ENCODE results near the gene MBP.

Gene MBP

DNA sequence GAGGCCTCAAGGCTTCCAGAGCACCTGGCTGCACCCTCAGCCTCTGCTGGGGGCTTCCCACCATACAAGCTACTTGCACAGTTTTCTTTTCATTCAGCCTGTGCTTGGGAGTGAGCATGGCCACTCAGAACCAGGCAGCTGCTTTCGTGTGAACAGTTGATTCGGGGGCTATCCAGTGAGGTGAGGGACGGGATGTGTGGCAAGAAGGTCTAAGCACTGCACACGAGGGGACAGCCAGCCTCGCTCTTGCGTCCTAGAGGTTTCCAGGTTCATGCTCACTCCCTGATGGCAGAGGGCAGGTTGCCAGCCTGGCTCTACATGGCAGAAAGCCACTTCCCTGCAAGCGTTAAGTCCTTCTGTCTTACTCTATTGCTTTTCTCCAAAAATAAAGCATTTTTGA is 146.2 kb downstream of the MBP start:
- DNase-seq (ENCODE audit: low read depth), result no peak

DNA sequence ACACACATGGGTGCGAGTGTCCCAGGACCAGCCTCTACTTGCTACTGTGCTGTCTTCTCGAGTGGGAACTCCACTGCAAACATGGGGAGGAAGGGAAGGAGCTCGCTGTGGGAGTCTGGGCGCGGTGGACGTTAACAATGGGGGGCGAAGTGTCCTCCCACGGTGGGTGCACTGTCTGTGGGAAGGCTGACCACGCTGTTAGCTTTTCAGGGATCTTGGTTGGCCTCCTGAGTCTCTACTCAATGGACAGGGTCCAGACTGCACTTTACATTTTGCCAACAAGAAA is 146.7 kb downstream of the MBP start:
- DNase-seq (ENCODE audit: low read depth), result no peak

DNA sequence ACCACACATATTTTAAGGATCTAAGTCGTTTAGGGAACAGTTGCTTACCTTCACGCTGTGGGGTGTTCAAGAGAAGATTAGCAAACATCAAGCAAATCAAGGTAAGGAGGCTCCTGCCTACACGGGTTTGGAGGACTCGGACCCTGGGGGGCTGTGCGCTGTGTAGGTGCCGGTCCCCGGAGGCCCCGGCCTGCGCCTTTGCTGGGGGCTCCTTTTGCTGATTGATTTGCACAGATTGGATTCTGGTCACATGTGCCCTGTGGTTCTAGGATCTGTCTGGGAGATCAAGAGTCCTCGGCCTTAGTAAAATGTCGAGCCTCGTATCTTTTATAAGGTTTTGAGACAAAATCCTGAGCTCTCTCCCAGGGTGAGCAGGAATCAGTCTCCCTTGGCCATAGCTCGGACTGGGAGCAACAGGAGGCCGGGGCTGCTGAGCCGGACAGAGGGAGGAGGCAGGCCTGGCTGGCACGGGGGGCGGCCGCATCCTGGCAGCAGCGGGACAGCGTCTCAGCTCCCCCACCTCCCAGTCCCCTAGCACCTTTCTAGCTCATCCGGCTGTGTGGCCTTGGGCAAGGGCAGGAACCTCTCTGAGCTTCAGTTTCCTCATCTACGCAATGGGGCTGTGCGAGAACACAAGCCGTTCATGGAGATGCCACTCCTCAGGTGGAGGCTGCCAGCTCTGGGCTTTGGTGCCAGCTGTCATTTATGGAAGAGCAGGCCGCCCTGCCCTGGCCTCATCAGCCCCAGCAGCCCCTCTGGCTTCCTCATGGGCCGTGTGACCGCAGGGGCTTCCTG is 147.2 kb downstream of the MBP start:
- no peak for DNase-seq (ENCODE audit: low read depth)

DNA sequence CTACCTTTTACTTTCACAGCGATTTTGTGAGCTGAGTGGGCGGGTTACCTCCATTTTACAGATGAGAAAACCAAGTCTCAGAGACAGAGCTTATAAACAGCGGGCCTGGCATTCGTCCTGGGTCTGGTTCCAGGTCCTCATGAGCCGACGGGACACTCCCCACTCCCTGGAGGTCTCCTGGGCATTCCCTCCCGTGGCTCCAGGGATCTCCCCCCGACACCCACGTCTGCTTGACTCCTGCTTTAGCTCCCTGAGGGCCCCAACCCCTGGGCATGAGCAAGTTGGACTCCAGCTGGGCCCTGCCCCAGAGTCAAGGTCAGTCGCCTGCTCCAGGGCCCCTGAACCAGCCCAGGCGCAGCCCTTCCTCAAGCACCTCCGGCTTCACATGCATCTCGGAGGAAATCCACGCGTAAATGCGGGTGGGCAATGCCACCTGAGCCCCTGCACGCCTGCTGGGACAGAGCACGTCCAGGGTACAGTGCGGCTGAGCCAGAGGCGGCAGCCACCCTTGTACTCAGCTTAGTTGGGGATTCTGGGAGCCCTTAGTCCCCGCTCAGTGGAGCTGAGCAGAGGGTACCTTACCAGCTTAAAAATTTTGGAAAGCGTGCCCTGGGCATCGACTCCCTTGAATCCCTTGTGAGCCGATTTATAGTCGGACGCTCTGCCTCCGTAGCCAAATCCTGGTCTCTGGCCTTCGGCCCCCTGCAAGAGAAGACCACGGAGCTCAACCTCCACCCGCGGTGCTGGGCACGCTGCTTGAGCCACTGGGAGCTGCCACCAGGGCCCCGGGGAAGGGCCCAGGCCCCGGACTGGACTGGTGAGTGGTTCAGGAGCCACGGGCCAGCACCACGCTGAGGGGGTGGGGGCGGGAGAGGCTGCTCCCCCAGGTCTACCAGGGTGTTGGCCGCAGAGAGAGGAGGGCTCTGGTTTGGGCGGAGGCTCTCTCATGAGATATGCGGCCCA is 148.1 kb downstream of the MBP start:
- DNase-seq (ENCODE audit: low read depth), result no peak

DNA sequence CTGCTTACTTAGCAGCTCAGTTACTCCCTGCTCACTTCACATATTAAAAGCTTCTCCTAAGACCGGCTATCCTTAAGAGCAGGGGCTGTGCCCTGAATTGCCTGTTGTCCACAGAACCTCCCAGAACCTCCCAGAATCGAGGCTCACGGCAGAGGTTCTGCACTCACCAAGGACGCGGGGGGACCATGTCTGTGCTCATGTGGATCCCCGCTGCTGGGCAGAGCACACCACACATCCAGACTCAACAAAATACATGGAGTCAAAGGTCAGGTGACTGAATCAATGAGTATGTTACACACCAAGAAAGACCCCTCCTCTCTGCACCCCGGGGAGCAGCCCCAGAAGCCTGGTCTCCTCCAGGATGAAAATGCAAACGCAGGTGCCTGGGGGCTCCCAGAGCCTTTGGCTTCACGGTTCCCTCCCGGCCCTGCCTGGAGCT is 149.0 kb downstream of the MBP start:
- DNase-seq (ENCODE audit: low read depth), result no peak

DNA sequence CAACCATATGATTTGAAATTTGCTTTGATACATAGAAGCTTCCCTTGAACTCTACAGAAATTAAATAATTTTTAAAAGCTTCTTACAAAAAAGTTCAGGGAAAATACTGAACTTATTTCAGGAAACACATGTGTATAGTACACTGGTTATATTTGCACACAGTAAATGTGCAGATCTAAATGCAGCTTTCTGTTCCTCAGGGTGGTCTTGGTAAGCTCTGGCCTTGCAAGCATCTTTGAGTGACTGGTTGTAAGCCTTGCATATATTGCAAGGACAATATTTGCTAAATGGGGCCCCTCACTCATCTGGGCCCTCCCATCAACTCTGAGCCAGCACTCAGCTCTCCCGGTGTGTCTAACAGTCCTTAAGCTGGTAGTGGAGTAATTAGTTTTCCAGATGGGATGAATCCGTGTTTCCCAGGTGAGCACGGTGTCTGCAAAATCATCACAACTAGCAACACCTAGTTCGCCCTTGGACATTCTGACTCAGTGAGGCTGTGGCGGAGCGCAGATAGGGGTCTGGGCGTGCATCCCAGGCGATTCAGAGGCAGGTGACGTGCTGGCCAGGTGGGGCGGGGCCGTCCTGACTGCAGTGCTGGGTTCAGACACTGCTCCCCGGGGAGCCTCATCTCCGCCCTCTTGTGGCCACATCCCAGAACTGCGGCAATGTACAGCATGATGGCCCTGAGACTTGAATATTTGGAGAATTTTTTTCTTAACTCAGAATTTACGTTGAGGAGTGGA is 149.6 kb downstream of the MBP start:
- peak; percentile 36 for DNase-seq (ENCODE audit: low read depth)

DNA sequence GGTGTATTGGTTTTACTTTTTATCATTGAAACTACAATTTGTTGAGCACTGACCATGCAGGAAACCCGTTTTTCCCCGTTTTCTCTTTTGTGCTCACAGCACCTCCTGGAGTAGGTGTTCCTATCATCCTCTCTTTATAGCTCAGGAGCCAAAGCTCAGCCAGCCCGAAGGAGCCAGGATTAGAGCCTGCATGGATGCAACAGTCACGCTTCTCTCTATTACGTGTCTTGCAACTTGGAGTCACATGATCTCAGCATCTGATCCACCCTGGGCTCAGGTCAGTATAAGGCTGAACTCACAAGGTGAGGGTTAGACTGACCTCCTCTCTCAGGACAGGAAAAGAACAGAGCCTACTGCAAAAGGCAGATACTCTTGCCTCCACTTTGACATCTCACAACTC is 150.5 kb downstream of the MBP start:
- no peak for DNase-seq (ENCODE audit: low read depth)

DNA sequence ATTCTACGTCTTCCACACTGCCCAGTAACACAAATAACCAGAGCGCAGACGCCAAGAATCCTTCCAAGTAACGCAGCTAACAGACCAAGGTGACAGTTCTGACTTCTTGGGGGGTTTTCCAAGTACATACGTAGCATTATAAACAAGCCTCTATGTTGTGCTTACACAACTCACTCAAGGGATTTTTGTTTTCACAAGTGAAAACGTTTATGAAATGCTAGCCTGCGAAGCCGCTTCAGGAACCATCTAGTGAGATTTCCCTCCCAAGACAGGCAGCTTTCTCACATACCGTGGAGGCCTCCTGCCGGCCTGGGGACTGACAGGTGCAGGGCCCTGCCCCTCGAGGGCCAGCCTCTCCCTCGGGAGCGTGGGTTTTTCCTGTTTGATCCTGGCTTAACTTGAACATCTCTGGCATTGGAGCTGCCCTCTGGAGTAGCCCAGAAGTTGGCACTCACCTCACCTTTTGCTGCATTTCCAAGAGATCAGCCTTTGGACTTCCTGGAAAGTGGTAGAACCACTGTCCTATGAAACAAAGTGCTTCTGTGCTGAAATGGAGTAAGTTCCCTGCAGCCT is 151.1 kb downstream of the MBP start:
- no peak for DNase-seq (ENCODE audit: low read depth)

DNA sequence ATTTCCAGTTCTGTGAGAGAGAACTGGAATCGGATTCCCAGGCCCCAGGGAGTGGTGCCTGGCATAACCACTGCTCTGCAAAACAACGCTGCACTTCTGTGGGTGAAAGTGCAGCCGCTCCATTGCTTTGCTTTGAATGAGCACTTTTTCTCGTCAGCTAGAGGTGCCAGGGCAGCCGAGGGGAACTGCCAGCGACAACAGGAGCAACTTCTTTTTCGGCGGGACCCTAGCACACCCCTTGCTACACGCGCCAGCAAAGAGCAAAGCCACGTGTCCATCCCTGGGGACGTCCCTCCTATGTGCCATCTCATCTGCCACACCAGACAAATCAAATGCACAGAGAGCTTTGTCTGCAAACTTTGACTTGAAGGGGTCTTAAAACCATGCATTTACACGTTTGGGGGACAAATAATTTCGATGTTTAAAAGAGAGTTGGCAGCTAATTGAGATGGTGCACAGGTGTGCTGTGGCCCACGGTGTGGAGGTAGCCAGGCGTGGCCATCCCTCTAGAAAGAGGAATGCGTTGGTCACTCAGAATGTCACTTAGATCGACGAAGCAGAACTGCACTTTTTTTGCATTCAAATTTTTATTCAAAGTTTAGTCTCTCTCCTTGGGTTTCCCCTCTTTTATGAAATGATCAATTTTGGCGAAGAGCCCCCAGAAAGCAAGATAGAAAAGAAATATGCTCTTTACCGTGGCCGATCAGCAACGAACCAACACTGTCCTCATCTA is 151.8 kb downstream of the MBP start:
- no peak for DNase-seq (ENCODE audit: low read depth)

DNA sequence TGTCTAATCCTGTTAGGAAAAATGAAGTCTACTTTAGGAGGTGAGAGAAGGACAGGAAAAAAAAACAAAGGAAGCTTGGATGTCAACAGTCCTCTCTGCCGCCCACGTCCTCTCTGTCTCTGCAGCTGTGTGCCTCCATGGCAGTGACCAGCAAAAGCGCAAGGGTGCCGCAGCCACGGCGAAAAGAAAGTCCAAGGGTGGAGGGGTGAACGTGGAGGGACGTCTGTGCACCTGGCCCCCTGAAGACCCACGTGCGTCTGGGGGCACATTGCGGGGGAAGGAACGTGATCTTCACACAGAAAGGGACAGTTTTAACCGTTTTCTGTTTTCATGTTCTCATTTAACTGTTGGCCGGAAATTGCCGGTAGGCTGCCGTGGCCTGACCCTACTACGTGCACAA is 152.7 kb downstream of the MBP start:
- DNase-seq (ENCODE audit: low read depth), result no peak

DNA sequence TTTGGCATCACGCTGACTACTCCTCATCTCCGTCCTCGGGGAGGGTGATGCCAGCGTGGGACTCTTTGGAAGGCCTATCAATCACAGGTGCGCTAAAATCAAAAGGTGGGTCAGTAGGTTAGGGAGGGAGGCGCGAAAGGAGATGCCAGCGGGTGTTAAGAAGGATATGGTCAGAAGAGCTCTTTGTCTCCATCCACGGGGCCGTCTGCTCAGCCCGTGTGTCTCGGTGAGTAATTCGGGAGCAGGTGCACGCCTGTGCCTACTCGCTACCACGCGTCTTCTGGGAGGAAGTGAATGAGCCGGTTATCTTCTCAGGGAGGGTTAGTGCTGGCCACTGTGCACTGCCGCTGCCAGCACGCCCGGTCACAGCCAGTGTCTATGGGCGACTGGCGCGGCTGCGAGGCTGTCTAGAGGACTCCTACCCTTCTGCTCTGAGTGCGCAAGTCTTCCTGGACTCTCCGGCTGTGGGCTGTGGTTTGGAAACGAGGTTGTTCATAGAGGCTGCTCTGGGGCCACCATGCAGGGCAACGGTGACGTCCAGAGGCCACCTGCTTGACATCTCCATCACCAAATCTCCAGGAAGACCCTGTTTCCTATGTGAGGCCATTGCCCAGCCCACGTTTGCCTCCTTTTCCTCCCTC is 153.4 kb downstream of the MBP start:
- DNase-seq (ENCODE audit: low read depth), result no peak

DNA sequence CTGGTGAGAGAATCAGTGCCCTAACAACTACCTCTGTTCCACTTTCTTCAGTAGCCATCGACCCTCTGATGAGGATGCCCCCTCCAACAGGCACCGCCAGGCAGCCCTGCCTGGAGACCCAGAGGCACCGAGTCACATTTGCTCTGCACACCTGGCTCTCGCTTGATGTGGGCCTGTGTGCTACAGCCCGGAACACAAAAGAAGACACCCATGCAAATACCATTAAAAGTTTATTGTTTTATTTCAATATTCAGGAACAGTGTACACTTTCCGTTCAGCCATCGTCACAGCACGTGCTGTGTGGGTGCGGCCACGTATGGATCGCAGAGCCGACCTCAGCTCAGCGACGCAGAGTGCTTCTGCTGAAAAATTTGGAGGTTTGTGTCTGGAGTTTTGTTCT is 154.0 kb downstream of the MBP start:
- no peak for DNase-seq (ENCODE audit: low read depth)

DNA sequence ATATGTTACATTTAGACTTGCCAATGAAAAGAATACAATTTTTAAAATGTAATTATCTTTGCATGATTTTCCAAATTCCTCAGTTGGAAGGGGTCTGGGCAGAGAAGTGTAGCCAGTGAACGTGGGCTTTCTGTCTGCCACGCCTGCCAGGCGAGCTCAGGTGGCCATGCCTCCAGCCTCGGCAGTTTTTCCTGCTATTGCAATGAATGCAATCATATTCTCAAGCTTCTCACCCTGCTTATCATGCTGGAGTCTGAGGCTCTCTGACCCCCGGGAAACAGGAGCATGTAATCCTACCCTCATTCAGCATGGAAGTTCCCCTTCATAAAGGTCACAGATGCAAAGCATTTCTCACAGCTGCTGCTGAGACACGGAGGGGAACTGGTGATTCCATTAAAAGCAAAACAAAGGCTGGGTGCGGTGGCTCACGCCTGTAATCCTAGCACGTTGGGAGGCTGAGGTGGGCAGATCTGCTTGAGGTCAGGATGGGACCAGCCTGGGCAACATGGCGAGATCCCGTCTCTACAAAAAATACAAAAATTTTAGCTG is 154.8 kb downstream of the MBP start:
- no peak for DNase-seq (ENCODE audit: low read depth)

DNA sequence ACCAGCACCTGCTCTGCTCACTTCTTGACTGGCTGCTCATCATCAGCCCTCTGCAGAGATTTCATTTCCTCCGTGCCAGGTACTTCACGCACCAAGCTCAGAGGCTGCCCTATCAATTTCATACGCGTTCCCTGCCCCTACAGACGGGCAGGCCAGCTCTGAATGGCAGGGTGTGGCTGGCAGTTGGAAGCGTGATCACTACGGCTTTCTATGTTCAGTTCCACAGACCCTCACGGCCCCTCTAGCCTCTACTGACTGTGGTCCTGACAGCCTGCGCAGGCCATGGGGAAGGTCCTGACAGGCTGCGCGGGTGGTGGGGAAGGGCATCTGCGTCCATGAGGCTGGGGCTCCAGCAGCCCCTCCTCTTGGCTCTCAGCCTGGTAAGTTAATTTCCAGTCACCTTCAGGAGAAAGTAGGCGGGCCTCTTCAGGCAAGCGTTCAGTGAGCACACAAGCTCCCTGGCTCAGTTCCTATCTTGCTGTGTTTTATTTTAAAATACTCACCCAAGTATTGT is 155.4 kb downstream of the MBP start:
- no peak for DNase-seq (ENCODE audit: low read depth)

DNA sequence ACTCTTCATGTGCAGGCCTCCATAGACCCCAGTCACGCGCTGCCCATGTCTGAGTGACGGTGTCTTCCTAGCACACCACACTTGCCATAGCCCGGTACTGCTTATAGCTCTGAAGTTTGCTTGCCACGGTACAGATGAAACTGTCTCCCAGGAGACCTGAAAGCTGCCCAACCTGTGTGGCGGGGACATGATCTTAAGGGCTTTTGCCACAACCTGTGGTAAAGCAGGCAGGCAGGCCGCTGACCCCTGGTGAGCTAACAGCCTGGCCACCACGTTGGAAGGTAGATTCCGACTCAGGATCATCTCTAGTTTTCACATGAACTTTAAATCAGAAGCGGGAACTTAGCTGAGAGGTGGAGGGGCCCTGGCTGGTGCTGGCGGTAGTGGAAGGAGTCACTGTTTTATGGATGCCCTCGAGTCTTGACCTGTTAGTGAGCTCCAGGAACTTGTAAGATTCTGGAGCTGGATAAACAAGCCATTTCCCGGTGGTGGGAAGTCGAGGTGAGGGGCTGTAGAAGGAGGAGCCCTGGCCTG is 156.9 kb downstream of the MBP start:
- no peak for DNase-seq (ENCODE audit: low read depth)

DNA sequence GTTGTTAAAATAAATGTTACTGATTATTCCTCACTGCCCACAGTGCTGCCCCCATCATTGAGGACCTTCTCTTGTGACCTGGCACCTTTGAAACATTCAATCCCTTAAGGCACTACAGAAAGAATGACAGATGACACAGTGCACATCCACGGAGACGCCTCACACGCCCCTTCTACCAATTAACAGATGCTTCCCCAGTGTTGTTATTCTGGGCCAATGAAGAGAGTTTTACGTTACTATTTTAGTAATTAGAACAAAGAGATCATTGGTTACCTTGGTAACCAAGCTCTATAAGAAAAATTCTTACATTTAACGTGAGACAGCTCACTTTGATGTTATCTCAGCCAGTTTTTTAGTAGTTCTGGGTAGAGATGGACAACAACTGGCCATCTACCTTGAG is 158.2 kb downstream of the MBP start:
- DNase-seq (ENCODE audit: low read depth), result no peak

DNA sequence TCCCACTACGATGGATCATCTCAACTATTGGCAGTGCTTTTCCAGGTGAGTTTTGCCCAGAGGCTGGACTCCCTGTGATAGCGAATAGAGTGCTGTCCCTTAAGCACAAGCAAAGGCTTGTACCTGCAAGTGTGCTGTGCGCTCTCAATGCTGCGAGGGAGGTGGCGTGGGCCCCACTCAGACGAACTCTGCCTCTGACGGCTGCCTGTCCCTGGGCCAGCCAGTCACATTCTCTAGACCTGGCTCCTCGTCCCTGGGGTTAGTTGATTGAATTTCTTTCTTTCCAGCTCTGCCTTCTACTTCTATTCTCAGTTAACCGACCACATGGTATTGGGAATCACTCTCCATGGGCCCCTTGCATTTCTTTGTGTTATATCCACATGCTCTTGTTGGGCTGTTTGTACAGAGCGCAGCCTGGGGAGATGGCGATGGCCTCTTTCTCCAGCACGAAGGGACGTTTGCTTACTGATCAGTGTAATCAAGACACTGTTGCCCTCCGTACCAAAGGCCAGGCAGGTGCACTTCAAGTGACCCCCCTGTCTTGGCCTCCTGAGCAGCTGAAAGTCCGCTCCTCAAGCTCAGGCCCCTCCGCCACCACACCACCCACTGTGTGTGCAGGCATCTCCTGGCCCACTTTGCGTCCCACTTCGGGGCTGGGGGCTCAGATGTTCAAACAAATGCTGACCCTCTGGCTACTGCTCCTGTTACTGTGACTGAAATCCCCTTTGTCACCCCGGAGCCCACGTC is 158.9 kb downstream of the MBP start:
- DNase-seq (ENCODE audit: low read depth), result no peak

DNA sequence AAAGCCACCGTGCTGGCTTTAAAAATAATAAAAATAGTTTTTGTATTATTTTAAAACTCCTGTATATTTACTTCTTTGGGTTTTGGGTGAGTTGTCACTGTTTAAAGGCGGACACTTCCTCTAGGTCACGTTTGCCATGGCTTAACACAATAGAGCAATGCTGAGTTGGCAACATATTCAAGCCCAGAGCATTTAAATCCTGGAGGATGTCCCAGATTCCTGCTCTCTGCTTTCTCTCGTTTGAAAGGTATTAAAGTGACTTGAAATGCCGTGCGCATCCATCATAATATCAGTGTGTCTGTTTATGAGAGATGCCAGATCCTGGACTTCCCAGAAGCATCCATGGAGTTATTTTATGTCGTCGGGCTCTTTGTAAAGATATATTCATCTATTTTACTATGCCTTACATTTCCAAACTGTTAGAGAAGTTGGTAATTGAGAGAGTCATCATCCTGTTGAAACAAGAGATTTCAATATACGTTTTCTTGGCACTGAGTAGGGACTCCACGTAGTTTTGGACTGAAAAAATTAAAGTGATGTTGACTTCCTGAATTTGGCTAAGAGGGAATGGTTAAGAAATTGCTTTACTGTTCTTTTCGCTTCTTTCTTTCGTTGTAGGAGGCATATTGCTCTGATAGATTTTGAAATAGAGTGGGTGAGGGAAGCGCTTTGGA is 159.6 kb downstream of the MBP start:
- DNase-seq (ENCODE audit: low read depth), result no peak

DNA sequence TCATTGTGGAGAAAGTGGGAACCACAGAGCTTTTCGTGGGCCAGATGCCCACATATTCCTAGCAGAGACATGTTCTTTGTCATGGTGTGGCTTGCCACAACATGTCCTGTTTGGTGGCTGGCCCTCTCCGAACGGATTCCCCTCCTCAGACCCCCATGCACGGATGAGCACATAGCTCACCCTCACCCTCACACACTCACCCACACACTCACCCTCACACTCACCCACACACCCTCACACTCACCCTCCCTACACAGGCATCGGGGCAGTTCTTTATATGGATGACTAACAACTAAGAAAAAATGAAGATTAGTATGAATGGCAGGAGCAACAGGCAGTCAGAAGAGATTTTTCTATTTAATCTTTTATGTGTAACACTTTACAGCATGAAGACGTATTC is 160.3 kb downstream of the MBP start:
- no peak for DNase-seq (ENCODE audit: low read depth)

All from GM04504 (cell line).